ENCODE measurements around the gene SUMO3. TPM values are rescaled to one million over a fixed set of nuclear protein-coding genes. Genes with fewer than 3 reads are reported as not detected.

The SUMO3 gene
- total RNA-seq, 5 donors from 2014 or later (not counting 1 experiment from before 2014, with no cell fraction given), result 49.1 to 77.1 (median 53.7) TPM

GRCh38 chr21:44797775-44798174 lies 20.1 kb downstream of the SUMO3 start:
- no peak overlapping the region for H3K27ac Mint-ChIP-seq
- POLR2A ChIA-PET, result no interaction called here
- Histone ChIP-seq H3K27ac (ENCODE audit: low read length) (no peak overlapping the region), H3K4me1 (ENCODE audit: control insufficient read depth in 1 of 2, extremely low read depth in 1 of 2, insufficient read depth in 2 of 2, low read length in 2 of 2) (peaks cover 11 to 29% of the 10 kb centered on the region in 2 experiments), H3K27me3 (replicated peaks in 1 of 2; ENCODE audit: control insufficient read depth in 2 of 2, extremely low read depth in 1 of 2, insufficient read depth in 2 of 2, low read length in 1 of 2) (no peaks in the 10 kb centered on the region), H3K4me3 (ENCODE audit: control insufficient read depth in 1 of 2, extremely low read depth in 1 of 2, low read length in 1 of 2) (no peak overlapping the region), H3K9me3 (no peaks in the 10 kb centered on the region), H3K36me3 (ENCODE audit: control insufficient read depth in 2 of 2, extremely low read depth in 1 of 2, insufficient read depth in 1 of 2, low read length in 1 of 2) (peaks cover 4 to 13% of the 10 kb centered on the region in 2 donors)
- no peaks in the 10 kb centered on the region for H3K9me3 Mint-ChIP-seq
- no peak overlapping the region for H3K4me3 Mint-ChIP-seq
- no peak for ATAC-seq (replicated peaks in 1 of 4)
- 100% methylated on average over 1 of the region's 2 CpGs for WGBS (ENCODE audit: insufficient coverage)
- H3K4me1 Mint-ChIP-seq, result peaks cover 64 to 68% (median 68%) of the 10 kb centered on the region in 3 donors
- H3K36me3 Mint-ChIP-seq, result peaks cover 16% of the 10 kb centered on the region
- H3K27me3 Mint-ChIP-seq, result no peaks in the 10 kb centered on the region
- DNase-seq, result no peak
- CTCF ChIA-PET, result interaction anchor here in 1 of 2 donors (0.7 kb wide), 1 partner anchor 287 kb away, joined by 3 read pairs; no protein-coding TSS in a partner anchor

- DNase-seq (no peak), ATAC-seq (replicated peaks in 1 of 4) (no peak)
- ChIA-PET CTCF (no interaction called here), POLR2A (no interaction called here)
- no peak overlapping the region for H3K4me3 ChIP-seq (ENCODE audit: control insufficient read depth in 1 of 2, extremely low read depth in 1 of 2, low read length in 1 of 2)
- Mint-ChIP-seq H3K27ac (no peak overlapping the region), H3K27me3 (no peaks in the 10 kb centered on the region), H3K36me3 (peaks cover 25% of the 10 kb centered on the region), H3K4me3 (no peak overlapping the region), H3K9me3 (no peaks in the 10 kb centered on the region), H3K4me1 (peaks cover 60 to 71% (median 71%) of the 10 kb centered on the region in 3 donors)
- peaks cover 6 to 14% of the 10 kb centered on the region in 2 experiments for H3K4me1 ChIP-seq (ENCODE audit: control insufficient read depth in 1 of 2, extremely low read depth in 1 of 2, insufficient read depth in 2 of 2, low read length in 2 of 2)
- no peaks in the 10 kb centered on the region for H3K27me3 ChIP-seq (replicated peaks in 1 of 2; ENCODE audit: control insufficient read depth in 2 of 2, extremely low read depth in 1 of 2, insufficient read depth in 2 of 2, low read length in 1 of 2)
- H3K36me3 ChIP-seq (ENCODE audit: control insufficient read depth in 2 of 2, extremely low read depth in 1 of 2, insufficient read depth in 1 of 2, low read length in 1 of 2), result peaks cover 4 to 22% of the 10 kb centered on the region in 2 donors
- 100% methylated on average over 1 of the region's 11 CpGs for WGBS (ENCODE audit: insufficient coverage)
- H3K27ac ChIP-seq (ENCODE audit: low read length), result no peak overlapping the region
- H3K9me3 ChIP-seq, result no peaks in the 10 kb centered on the region
Observed at GRCh38 chr21:44795342-44795741, 22.5 kb downstream of the SUMO3 start.

DNA sequence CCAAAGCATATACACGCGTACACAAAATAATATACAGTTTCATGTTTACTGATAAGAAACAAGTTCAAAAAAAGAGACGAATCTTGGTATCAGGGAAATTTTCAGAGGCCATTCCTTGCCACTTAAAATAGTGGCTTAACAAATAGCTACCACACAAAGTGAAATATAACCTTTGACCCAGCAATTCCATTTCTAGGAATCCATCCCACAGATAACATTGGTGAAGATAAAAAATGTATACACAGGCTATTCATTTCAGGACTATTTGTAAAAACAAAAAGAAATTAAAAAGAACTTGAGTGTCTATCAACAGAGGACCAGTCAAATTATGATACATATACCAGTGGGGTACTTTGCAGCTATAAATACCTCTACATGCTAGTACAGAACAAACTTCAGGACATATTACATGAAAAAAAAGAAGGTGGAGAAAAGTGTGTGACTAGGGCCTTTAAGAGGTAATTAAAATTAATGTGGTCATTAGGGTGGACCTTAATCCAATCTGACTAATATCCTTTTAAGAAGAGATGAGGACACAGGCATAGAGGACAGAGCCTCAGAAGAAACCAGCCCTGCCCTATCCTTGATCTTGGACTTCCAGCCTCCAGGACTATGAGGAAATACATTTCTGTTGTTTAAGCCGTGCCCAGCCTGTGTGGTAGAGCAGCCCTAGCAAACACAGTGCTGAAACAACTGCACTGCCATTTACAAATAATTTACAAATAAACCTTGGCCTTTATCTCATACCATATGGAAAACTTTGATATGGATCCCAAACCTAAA lies 24.1 kb downstream of the SUMO3 start:
- Mint-ChIP-seq H3K27ac (no peak overlapping the region), H3K4me3 (no peak overlapping the region), H3K9me3 (no peaks in the 10 kb centered on the region), H3K27me3 (no peaks in the 10 kb centered on the region), H3K36me3 (peaks cover 22% of the 10 kb centered on the region), H3K4me1 (peaks cover 55 to 66% (median 64%) of the 10 kb centered on the region in 3 donors)
- CTCF ChIA-PET, result interaction anchor here (0.7 to 1.5 kb wide), 14 partner anchors 8 to 347 kb away, joined by 3 to 29 read pairs (median 4); partner anchors contain the start of gene UBE2G2 (in 1 of the 2)
- POLR2A ChIA-PET, result interaction anchor here (0.6 to 0.7 kb wide), 2 partner anchors 175 to 741 kb away, joined by 3 to 4 read pairs; no protein-coding TSS in a partner anchor
- WGBS (ENCODE audit: insufficient coverage), result no CpG with 5 or more reads among the region's 4 CpGs
- peaks cover 4 to 26% of the 10 kb centered on the region in 2 donors for H3K36me3 ChIP-seq (ENCODE audit: control insufficient read depth in 2 of 2, extremely low read depth in 1 of 2, insufficient read depth in 1 of 2, low read length in 1 of 2)
- no peaks in the 10 kb centered on the region for H3K27me3 ChIP-seq (replicated peaks in 1 of 2; ENCODE audit: control insufficient read depth in 2 of 2, extremely low read depth in 1 of 2, insufficient read depth in 2 of 2, low read length in 1 of 2)
- H3K4me3 ChIP-seq (ENCODE audit: control insufficient read depth in 1 of 2, extremely low read depth in 1 of 2, low read length in 1 of 2), result no peak overlapping the region
- peaks cover 0 to 10% of the 10 kb centered on the region in 2 experiments for H3K4me1 ChIP-seq (ENCODE audit: control insufficient read depth in 1 of 2, extremely low read depth in 1 of 2, insufficient read depth in 2 of 2, low read length in 2 of 2)
- DNase-seq (no peak), ATAC-seq (replicated peaks in 1 of 4) (no peak)
- no peaks in the 10 kb centered on the region for H3K9me3 ChIP-seq
- H3K27ac ChIP-seq (ENCODE audit: low read length), result no peak overlapping the region

DNA sequence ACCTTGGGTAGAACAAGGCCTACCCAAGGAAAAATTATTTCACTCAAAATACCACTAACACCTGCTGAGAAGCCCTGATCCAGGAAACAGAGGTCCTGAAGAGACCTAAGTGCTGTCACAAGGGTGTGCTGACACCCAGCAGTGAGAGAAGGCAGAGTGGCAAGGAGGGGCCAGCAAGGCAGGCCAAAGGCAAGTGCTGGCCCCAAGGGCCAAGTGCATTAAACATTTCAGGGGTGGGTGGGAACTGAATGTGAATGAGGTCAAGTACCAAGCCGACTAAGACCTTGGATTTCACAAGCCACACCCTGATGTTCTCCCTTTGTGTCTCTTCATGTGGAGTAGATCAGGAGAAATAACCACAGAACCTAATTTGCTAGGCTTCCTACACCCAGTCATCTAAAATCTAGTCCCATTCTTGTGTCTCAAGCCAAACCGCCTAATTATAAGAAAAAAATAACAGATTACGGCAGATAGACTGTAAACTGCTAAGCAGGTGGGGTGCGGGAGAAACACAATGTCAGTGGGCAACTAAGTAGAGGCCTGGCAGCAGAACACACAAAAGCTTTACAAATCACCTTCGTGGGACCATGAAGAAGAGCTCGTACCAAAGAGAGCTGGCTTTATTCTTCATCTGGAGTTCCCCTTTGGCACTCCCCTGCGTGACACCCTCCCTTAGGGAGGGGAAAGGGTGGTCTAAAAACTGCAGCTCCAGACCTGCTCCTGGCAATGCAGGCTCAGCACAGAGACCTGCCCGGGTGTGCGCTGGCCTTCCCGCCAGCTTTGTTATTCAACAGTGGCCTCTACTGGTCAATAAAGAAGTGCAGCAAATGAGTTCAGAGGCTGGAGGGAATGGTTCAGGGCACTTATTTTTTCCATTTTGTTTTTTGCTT lies 24.9 kb downstream of the SUMO3 start:
- Mint-ChIP-seq H3K27ac (peak overlapping the region in 1 of 2 donors; percentile 15), H3K4me1 (peaks cover 49 to 59% (median 59%) of the 10 kb centered on the region in 3 donors), H3K9me3 (no peaks in the 10 kb centered on the region), H3K4me3 (no peak overlapping the region), H3K36me3 (peaks cover 19% of the 10 kb centered on the region), H3K27me3 (no peaks in the 10 kb centered on the region)
- H3K9me3 ChIP-seq, result no peaks in the 10 kb centered on the region
- H3K27me3 ChIP-seq (replicated peaks in 1 of 2; ENCODE audit: control insufficient read depth in 2 of 2, extremely low read depth in 1 of 2, insufficient read depth in 2 of 2, low read length in 1 of 2), result no peaks in the 10 kb centered on the region
- ATAC-seq (replicated peaks in 1 of 4) (peak; percentile 90 to 95 (median 92)), DNase-seq (peak; percentile 16 to 72 (median 42))
- no peak overlapping the region for H3K27ac ChIP-seq (ENCODE audit: low read length)
- peaks cover 4 to 21% of the 10 kb centered on the region in 2 donors for H3K36me3 ChIP-seq (ENCODE audit: control insufficient read depth in 2 of 2, extremely low read depth in 1 of 2, insufficient read depth in 1 of 2, low read length in 1 of 2)
- no peak overlapping the region for H3K4me3 ChIP-seq (ENCODE audit: control insufficient read depth in 1 of 2, extremely low read depth in 1 of 2, low read length in 1 of 2)
- WGBS (ENCODE audit: insufficient coverage), result 23% methylated on average over 4 of the region's 10 CpGs
- POLR2A ChIA-PET, result interaction anchor here in 1 of 2 donors (0.6 kb wide), 1 partner anchor 742 kb away, joined by 3 read pairs; no protein-coding TSS in a partner anchor
- peaks cover 0 to 10% of the 10 kb centered on the region in 2 experiments for H3K4me1 ChIP-seq (ENCODE audit: control insufficient read depth in 1 of 2, extremely low read depth in 1 of 2, insufficient read depth in 2 of 2, low read length in 2 of 2)
- CTCF ChIA-PET, result interaction anchor here (0.6 to 1.5 kb wide), 13 partner anchors 9 to 348 kb away, joined by 3 to 29 read pairs (median 4); partner anchors contain the start of gene UBE2G2 (in 1 of the 2)

- peaks cover 17% of the 10 kb centered on the region for H3K36me3 Mint-ChIP-seq
Observed at GRCh38 chr21:44791993-44792392, 25.9 kb downstream of the SUMO3 start.

GRCh38 chr21:44791246-44791645 lies 26.6 kb downstream of the SUMO3 start:
- Histone ChIP-seq H3K4me1 (ENCODE audit: control insufficient read depth in 1 of 2, extremely low read depth in 1 of 2, insufficient read depth in 2 of 2, low read length in 2 of 2) (peaks cover 0 to 10% of the 10 kb centered on the region in 2 experiments), H3K36me3 (ENCODE audit: control insufficient read depth in 2 of 2, extremely low read depth in 1 of 2, insufficient read depth in 1 of 2, low read length in 1 of 2) (peaks cover 4 to 24% of the 10 kb centered on the region in 2 donors), H3K4me3 (ENCODE audit: control insufficient read depth in 1 of 2, extremely low read depth in 1 of 2, low read length in 1 of 2) (no peak overlapping the region), H3K27me3 (replicated peaks in 1 of 2; ENCODE audit: control insufficient read depth in 2 of 2, extremely low read depth in 1 of 2, insufficient read depth in 2 of 2, low read length in 1 of 2) (no peaks in the 10 kb centered on the region), H3K27ac (ENCODE audit: low read length) (no peak overlapping the region), H3K9me3 (no peaks in the 10 kb centered on the region)
- no peaks in the 10 kb centered on the region for H3K9me3 Mint-ChIP-seq
- CTCF ChIA-PET, result interaction anchor here in 1 of 2 donors (0.6 kb wide), 1 partner anchor 11 kb away, joined by 7 read pairs; no protein-coding TSS in a partner anchor
- ATAC-seq (replicated peaks in 1 of 4) (no peak), DNase-seq (no peak)
- no peak overlapping the region for H3K4me3 Mint-ChIP-seq
- peaks cover 17% of the 10 kb centered on the region for H3K36me3 Mint-ChIP-seq
- H3K27ac Mint-ChIP-seq, result no peak overlapping the region
- no peaks in the 10 kb centered on the region for H3K27me3 Mint-ChIP-seq
- POLR2A ChIA-PET, result no interaction called here
- peaks cover 40 to 51% (median 49%) of the 10 kb centered on the region in 3 donors for H3K4me1 Mint-ChIP-seq
- 94% methylated on average over 3 of the region's 5 CpGs for WGBS (ENCODE audit: insufficient coverage)

More at GRCh38 chr21:44791993-44792392, 25.9 kb downstream of the SUMO3 start:
- H3K4me1 ChIP-seq (ENCODE audit: control insufficient read depth in 1 of 2, extremely low read depth in 1 of 2, insufficient read depth in 2 of 2, low read length in 2 of 2), result peaks cover 0 to 10% of the 10 kb centered on the region in 2 experiments
- no peaks in the 10 kb centered on the region for H3K9me3 ChIP-seq
- H3K36me3 ChIP-seq (ENCODE audit: control insufficient read depth in 2 of 2, extremely low read depth in 1 of 2, insufficient read depth in 1 of 2, low read length in 1 of 2), result peaks cover 4 to 24% of the 10 kb centered on the region in 2 donors
- no peak overlapping the region for H3K27ac Mint-ChIP-seq
- no peak overlapping the region for H3K4me3 Mint-ChIP-seq
- H3K4me3 ChIP-seq (ENCODE audit: control insufficient read depth in 1 of 2, extremely low read depth in 1 of 2, low read length in 1 of 2), result no peak overlapping the region
- no peaks in the 10 kb centered on the region for H3K9me3 Mint-ChIP-seq
- 100% methylated on average over 4 of the region's 5 CpGs for WGBS (ENCODE audit: insufficient coverage)
- CTCF ChIA-PET, result no interaction called here
- ATAC-seq (replicated peaks in 1 of 4) (no peak), DNase-seq (no peak)
- H3K27me3 Mint-ChIP-seq, result no peaks in the 10 kb centered on the region
- no peaks in the 10 kb centered on the region for H3K27me3 ChIP-seq (replicated peaks in 1 of 2; ENCODE audit: control insufficient read depth in 2 of 2, extremely low read depth in 1 of 2, insufficient read depth in 2 of 2, low read length in 1 of 2)
- no peak overlapping the region for H3K27ac ChIP-seq (ENCODE audit: low read length)
- POLR2A ChIA-PET, result no interaction called here
- peaks cover 46 to 57% (median 56%) of the 10 kb centered on the region in 3 donors for H3K4me1 Mint-ChIP-seq

Data from T-cell (primary cell).